HG02840 (cell line): Measurements from ENCODE around the gene TH.

Experiments used
- ATAC-seq: cut with Tn5 transposase; IDR thresholded peaks from one replicate; pipeline ENCODE4 v1.9.1; 2021; ENCODE audit warnings: mild to moderate bottlenecking, moderate library complexity, moderate number of reproducible peaks; ENCODE audit not compliant: unreplicated experiment, low FRiP score

TH gene

GRCh38 chr11:2164861-2165555 is 6.6 kb downstream of the TH start:
- ATAC-seq, result no peak

- ATAC-seq, result no peak
Observed at GRCh38 chr11:2164081-2164480, 7.5 kb downstream of the TH start.

- ATAC-seq, result no peak
Observed at GRCh38 chr11:2163428-2163978, 8.1 kb downstream of the TH start.

GRCh38 chr11:2160736-2161259 is 10.8 kb downstream of the TH start, which contains the start of gene INS:
INS (minus strand) TSS chr11:2161209; CDS start chr11:2160971, 238 bp downstream.
- ATAC-seq, result no peak

GRCh38 chr11:2159536-2160413 is 11.8 kb downstream of the TH start:
- no peak for ATAC-seq

- ATAC-seq, result no peak
Observed at GRCh38 chr11:2158966-2159365, 12.6 kb downstream of the TH start.

DNA sequence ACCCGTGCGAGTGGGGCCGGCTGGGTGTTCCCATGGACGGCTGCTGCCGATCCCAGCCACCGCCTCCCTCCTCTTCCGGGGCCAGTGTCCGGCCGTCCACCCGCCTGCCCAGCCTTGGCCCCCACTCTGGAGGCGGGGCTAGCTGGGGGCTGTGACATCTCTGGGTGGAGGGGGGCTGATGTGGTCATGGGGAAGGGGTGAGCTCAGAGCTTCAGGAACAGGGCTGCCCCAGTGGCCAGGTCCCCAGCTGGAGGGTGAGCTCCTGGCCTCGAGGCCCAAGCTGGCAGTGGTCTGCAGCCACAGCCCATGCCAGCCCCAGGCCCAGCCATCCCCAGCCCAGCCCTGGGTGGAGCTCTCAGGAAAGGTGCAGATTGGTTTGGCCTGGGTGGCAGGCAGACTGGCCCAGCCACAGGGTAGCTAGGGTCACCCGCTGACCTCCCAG is 13.3 kb downstream of the TH start:
- no peak for ATAC-seq

DNA sequence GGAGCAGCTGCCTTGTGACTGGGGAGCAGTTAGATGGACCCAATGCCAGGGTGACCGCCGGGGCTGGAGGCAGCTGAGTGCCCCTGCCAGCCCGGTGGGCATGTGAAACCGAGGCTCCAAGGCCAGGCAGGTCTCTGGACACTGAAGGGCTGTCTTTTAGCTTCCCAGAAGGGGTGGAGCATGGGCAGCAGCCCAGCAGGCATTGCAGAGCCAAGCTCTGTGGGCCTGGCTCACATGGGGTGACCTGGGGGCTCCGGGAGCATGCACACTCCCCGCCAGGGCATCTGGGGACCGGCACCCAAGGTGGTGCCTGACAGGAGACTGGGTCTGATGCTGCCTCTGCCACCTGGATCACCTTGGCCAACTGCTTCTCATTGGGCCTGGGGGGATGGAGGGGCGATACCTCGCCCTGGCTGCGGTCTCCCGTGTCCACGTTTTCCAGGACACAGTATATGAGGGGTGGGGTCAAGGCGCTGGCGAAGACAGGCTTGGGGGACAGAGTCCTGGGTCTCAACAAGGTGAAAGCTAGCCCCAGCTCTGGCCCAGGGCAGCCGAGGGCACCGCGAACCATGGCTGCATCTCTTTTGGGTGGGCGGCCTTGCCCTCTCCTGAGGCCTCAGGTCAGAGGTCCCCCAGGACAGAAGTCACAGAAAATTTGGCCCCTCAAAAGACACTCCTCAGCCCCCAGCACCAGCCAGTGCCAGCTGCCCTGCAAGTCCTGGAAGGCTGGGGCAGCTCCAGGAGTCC is 14.1 kb downstream of the TH start:
- no peak for ATAC-seq

DNA sequence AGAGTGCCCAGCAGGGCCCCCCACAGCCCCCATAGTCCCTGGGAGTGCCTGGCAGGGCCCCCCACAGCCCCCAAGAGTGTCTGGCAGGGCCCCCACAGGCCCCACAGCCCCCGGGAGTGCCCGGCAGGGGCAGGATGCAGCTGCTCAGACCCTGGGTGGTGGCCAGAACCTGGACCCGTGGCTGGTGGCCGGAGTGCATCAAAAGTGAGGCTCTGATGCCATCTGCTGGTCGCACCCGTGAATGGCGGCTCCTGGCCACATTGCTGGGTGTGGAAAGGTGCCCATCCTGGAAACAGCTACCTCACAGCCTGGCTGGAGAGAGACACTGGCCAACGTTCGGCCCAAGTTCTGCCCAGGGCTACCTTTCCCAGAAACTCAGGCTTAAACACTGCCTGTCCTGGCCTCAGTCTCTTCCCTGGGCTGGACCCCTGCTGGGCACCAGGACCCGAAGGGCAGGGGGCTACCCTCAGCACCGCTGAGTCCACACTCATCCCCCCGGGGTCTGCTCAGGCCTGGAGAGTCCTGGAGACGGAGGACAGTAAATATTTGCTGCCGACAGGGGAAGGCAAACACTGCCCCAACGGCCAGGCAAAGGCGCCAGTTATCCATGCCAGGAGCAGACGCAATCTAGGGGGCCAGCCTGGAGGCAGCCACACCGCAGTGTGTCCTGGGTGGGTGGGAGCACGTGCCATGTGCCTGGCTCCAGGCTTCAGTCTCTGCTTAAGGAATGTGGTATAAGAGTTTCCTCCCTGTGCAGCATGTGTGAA is 15.0 kb downstream of the TH start:
- ATAC-seq, result no peak

- ATAC-seq, result no peak
Observed at GRCh38 chr11:2155511-2155910, 16.1 kb downstream of the TH start.

DNA sequence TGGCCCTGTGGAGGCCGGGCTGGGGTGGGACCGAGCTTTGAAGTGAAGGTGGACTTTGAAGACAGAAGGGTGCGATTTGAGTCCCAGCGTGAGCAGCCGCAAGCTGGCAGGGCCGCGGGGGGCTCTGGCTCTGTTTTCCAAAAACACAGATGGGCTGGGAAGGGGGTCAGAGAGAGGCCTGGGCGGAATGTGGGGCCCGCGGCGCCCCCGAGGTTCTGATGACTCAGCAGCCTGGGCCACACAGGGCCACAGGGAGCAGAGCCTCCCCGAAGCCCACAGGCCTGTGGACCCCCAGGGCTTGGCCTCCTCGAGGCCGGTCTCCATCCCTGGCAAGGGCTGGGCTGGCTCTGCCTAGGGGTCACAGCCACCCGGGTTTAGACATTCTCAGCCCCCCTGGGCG is 16.7 kb downstream of the TH start:
- ATAC-seq, result no peak

- no peak for ATAC-seq
Observed at GRCh38 chr11:2154195-2154585, 17.4 kb downstream of the TH start.

DNA sequence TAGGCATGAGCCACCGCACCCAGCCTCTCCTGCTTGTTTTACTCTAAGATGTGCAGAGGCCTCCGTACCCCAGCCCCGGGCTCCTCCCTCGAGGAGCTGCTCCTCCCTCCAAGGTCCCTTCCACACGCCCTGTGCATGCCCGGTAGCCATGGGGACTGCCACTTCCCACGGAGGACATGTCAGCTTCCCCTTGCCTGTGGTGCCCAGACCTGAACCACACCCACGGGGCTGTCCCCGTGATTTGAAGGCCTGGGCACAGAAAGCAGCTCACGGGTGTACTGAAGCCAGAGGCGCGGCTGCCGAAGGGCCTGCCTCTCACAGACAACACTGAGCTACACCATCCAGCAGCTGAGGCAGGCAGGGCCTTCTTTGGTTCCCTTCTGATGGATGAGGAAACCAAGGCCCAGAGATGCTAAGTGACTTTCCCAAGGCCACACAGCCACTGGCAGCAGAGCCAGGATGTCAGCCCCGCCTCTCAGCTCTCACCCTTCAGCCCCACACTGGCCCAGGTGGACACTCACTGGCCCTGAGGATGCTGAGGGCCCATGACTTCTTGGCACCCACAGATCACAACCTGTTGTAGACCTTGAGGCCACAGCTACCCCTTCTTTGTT is 17.9 kb downstream of the TH start:
- no peak for ATAC-seq

DNA sequence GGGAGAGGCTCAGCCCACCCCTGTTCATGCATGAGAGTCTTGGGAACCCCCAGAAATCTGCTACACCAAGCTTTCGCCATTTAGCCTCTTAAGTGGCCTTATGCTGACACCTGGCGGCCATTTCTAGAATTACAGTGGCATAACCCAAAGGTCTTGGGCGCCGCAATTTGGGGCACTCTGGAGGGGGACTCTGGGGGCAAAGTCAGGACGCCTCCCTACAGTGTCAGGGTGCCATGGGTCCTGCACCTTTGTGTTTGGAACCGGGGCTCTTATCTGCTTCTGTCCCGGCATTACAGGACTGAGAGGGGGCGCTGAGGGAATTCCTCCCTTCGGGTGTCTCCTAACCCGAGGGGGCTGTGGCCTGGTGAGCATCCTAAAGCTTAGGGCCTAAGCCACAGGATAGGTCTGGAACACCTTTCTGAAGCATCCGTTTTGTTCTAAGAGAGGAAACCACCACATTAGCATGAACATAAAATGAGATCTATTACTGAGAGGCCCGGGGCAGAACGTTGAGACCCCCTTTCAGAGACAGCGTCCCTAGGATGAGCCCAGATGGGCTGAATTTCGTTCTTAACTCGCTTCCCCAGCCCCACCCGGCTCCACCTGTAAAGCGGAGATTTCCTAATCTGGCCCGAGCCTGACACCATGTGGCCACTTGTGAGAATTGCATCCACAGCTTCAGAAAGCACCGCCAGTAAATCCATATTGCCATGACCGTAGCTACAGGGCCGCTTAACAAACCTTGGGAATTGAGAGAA is 19.9 kb downstream of the TH start:
- ATAC-seq, result no peak

- ATAC-seq, result no peak
Observed at GRCh38 chr11:2149864-2150847, 21.5 kb downstream of the TH start.

DNA sequence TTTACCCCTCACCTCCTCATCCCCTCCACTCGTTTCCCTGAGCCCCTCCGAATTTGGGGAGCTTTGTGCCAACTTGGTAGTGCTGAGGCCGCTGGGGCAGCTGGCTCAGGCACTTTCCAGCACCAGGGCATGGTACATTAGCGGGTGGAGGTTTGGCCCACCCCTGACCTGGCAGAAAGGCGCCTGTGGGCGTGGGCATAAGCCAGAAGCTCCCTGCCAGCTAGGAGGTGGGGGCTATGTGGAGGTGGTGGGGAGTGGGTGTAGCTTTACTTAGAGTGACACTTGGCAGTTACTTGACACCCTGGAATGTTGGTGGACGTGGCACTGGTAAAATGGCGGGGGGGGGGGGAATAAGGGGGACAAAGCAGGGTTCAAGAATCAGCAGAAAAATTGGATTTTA is 22.2 kb downstream of the TH start:
- ATAC-seq, result no peak

DNA sequence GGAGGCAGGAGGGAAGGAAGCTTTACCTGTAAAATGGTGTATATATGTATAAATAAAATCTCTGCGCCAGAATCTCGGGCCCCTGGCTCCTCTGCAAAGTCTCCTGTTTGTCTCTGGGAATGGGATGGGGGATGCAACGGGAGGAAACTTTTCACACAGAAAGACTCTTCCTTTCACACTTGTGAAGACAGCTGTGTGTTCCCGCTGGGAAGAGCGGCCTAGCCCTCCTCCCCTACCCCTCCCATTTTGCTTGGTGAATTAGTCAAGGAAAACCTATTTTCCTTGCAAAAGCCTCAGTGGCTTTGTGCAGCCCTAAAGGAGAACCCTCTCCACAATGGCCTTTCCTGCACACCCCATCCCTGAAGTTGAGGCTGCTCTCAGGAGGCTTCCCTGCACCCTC is 23.0 kb downstream of the TH start:
- no peak for ATAC-seq
